ENCODE results near the gene CYTH2.

CYTH2 gene

DNA sequence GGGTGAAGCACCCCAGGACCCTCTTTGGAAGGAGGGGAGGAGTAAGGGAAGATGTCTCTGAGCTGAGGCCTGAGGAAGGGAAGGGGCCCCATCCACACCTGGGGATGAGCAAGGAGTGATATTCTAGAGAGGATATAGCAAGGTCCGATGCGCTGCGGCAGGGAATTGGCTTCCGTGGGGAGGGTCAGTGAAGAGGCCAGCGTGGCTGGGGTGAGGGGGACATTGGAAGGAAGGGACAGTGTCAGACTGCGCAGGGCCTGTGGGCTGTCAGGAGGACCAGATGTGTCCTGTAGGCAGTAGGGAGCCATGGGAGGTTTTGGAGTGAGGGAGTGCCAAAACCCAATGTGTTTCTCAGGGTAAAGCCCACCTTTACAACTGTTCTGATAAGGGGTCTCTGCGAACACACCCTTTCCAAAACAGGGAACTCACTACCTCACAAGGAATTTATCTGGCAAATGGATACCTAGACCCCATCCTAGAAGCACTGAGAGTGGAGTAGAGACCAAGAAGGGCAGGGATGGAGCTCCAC, 38.8 kb downstream of the CYTH2 start:
- TF ChIP-seq, protein P1, sequence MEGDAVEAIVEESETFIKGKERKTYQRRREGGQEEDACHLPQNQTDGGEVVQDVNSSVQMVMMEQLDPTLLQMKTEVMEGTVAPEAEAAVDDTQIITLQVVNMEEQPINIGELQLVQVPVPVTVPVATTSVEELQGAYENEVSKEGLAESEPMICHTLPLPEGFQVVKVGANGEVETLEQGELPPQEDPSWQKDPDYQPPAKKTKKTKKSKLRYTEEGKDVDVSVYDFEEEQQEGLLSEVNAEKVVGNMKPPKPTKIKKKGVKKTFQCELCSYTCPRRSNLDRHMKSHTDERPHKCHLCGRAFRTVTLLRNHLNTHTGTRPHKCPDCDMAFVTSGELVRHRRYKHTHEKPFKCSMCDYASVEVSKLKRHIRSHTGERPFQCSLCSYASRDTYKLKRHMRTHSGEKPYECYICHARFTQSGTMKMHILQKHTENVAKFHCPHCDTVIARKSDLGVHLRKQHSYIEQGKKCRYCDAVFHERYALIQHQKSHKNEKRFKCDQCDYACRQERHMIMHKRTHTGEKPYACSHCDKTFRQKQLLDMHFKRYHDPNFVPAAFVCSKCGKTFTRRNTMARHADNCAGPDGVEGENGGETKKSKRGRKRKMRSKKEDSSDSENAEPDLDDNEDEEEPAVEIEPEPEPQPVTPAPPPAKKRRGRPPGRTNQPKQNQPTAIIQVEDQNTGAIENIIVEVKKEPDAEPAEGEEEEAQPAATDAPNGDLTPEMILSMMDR (IDR thresholded peaks at IDR 0.05; ENCODE audit: control insufficient read depth, insufficient read depth, low read depth, low read length, missing control alignments): no peak
- DNase-seq (ENCODE audit: low read depth): no peak
- no peak overlapping the region for H3K4me3 ChIP-seq (ENCODE audit: control insufficient read depth, low read depth, low read length)

DNA sequence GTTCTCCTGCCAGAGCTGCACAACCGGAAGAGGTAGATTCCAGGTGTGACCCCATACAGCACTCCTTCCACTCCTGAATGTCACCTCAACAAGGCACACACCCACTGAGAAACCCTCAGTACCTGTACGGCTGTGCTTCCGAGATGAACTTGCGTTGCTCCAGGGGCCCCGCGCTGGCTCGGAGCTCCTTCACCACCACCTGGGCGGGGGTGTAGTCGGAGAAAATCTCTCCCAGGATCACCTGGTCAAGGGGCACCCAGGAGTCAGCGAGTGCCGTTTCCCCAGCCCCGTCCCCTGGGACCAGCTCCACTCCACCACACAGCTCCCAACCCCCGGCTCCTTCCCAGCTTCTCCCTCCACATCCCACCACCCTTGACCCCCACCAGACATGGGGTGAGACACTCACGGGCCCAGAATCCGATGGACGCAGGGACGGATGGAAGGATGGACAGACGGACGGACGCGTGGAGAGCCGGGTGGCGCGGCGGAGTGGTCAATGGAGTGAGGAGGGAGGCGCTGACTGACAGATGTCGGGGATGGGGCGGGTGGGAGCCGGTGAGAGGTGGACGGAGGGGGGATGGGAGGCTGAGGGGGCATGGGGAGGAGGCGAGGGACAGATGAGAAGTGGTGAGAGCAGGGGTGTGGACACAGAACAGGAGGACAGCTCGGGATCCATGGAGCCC, 39.7 kb downstream of the CYTH2 start:
- TF ChIP-seq, protein P1 (IDR thresholded peaks at IDR 0.05; ENCODE audit: control insufficient read depth, insufficient read depth, low read depth, low read length, missing control alignments): no peak
- H3K4me3 ChIP-seq (ENCODE audit: control insufficient read depth, low read depth, low read length): no peak overlapping the region
- DNase-seq (ENCODE audit: low read depth): no peak

DNA sequence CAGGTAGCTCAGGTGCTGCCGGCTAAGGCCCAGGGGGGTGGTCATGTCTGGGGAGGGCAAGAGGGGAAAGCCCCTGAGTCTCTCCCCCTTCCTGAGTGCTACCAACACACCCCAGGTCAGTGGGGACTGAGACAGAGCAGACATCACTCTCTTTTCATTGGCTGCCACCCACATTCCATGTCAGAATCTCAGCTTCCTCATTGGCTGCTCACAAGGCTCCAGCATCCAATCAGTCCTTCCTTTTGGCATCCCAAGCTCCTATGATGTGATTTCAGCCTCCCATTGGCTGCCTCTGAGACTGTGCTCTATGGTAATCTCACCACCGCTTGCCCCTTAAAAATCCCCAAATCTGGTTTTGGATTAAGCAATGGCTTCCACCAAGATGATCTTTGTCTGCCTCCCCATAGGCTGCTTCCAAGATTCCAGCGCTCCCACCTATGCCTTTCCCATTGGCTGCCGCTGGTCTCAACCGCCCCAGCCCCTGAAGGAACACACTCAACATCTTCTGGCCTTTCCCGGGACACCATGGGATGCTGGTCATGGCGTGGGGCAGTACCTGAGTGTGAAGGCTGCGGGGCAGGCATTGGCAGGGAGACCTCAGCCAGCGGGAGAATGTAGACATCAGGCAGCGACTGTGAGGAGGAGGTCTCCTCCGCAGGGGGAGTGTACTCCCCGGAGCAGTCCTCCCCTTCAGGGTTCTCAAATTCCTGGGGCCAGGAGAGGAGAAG, 40.5 kb downstream of the CYTH2 start:
- TF ChIP-seq, protein P1 (IDR thresholded peaks at IDR 0.05; ENCODE audit: control insufficient read depth, insufficient read depth, low read depth, low read length, missing control alignments): no peak
- no peak overlapping the region for H3K4me3 ChIP-seq (ENCODE audit: control insufficient read depth, low read depth, low read length)
- DNase-seq (ENCODE audit: low read depth): no peak

DNA sequence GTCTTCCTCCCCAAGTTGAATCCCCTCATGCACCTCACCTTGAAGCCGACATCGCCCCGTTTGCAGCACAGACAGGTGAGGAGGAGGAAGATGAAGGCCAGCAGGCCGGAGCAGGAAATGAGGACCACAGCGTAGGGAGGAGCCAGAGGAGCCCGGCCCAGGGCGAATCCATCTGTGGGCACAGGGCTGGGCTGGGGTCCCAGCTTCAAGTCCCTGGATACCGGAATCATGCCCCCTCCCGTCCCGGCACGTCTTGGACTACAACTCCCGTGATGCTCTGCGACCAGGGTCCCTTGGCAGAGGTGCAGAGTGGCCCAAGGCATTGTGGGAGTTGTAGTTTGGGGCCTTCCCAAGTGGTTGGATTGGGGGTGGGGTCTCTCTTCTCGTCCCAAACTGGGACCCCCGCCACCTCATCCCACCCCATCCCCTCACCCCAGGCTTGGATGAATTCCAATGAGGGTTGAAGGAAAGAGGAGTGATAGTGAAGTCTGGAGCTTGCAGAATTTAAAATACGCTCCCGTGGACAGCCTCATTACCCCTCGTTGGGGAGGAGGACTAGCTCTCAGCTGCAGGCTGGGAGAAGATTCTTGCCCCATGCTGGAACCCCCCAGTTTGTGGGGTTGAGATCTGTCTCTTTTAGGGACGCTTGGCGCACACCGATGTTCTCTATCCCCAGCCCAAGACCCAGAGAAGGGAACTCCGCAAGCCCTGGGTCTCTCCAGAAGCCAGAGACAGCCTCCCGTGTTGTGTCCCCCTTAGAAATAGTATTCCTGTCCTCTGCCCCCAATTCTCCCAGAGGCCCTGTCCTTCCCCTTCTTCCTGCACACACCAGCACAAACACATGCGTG, 41.5 kb downstream of the CYTH2 start:
- DNase-seq (ENCODE audit: low read depth): no peak
- no peak overlapping the region for H3K4me3 ChIP-seq (ENCODE audit: control insufficient read depth, low read depth, low read length)
- TF ChIP-seq, protein P1 (IDR thresholded peaks at IDR 0.05; ENCODE audit: control insufficient read depth, insufficient read depth, low read depth, low read length, missing control alignments): no peak

DNA sequence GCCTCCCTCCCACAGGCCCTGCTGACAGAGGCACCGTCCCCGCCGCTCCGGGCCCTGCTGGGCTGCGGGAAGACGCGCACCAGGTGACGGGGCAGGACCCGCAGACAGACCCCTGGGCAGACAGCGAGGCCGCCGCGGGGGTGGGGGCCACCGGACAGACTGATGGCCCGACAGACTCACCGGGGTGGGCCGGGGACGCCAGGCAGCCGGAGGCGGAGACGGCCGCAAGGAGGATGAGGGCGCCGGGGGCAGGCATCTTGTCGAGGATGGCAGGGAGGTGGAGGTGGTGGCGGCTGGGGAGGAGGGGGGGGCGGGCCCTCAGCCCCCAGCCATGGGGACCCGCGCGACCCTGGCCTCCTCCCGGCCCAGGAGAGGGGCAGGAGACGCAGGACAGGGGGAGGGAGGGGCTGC, 42.2 kb downstream of the CYTH2 start:
- no peak overlapping the region for H3K4me3 ChIP-seq (ENCODE audit: control insufficient read depth, low read depth, low read length)
- TF ChIP-seq, protein P1 (IDR thresholded peaks at IDR 0.05; ENCODE audit: control insufficient read depth, insufficient read depth, low read depth, low read length, missing control alignments): no peak
- DNase-seq (ENCODE audit: low read depth): no peak

DNA sequence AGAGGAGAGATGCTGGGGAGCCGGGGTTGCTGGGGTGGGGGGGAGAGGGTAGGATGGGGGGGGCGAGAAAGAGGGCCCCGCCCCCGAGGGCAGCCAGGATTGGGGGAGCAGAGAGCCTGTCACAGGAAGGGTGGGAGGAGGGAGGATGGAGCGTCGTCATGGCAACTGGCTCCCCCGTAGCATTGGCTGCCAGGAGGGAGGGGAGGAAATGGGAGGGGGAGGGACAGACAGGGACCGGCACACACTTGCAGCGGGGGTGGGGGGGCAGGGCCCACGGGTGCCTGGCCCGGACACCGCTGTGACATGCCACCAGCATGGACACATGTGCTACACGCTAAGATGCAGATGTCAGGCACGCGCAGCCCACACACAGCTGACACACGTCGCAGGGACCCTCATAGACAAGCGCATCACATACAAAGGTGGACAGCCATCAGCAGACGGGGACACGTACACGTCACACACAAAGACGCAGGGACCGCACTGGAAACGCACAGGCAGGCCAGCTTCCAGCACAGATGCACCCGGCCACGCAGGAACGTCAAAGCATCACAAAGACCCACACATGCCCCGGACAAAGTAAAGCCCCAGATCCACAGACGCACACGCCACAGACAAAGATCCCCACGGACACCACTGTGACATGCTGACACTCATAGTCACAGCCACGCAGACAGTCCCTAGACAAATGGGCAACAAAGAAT, 42.8 kb downstream of the CYTH2 start, which contains the start of gene LMTK3:
TSS of gene LMTK3 (minus strand) at position 36 of the 704 bp plus-strand sequence. CDS start 259 bp downstream, outside the sequence.
- DNase-seq (ENCODE audit: low read depth): no peak
- TF ChIP-seq, protein P1 (IDR thresholded peaks at IDR 0.05; ENCODE audit: control insufficient read depth, insufficient read depth, low read depth, low read length, missing control alignments): no peak
- H3K4me3 ChIP-seq (ENCODE audit: control insufficient read depth, low read depth, low read length): no peak within 1 kb of the TSS
